Muscle layer of colon (tissue), 2 donors: ENCODE measurements around the gene FJX1.
"Not testable (repeated sequence)": the region's sequence is repeated elsewhere in the genome, so short reads cannot be mapped to it uniquely, and the experiment has no call there.

Experiments used
- H3K27ac ChIP-seq: one replicate; pipeline ENCODE4 v1.7.0; 2013; ENCODE audit warnings: low read depth, mild to moderate bottlenecking, low read length, moderate library complexity
- H3K27me3 ChIP-seq, 2 donors: one replicate each; pipeline ENCODE4 v1.7.0; 2013; ENCODE audit warnings: low read length in 2 of 2, mild to moderate bottlenecking in 2 of 2; ENCODE audit not compliant: insufficient read depth in 2 of 2, control insufficient read depth in 1 of 2
- H3K36me3 ChIP-seq: one replicate; pipeline ENCODE4 v1.7.0; 2013; ENCODE audit warnings: mild to moderate bottlenecking, low read length; ENCODE audit not compliant: insufficient read depth
- H3K4me1 ChIP-seq: one replicate; pipeline ENCODE4 v1.7.0; 2013; ENCODE audit warnings: mild to moderate bottlenecking, low read length; ENCODE audit not compliant: insufficient read depth
- H3K4me3 ChIP-seq, 2 donors: one replicate each; pipeline ENCODE4 v1.7.0; 2013; ENCODE audit warnings: low read length in 2 of 2, low read depth in 1 of 2, mild to moderate bottlenecking in 1 of 2, moderate library complexity in 1 of 2
- H3K9ac ChIP-seq: one replicate; pipeline ENCODE4 v1.7.0; 2013; ENCODE audit warnings: low read length
- H3K9me3 ChIP-seq: one replicate; pipeline ENCODE4 v1.7.0; 2013; ENCODE audit warnings: mild to moderate bottlenecking, low read length
- donor health status: abdominal sarcoma.
- donor health status: Adenocarcinoma of cecum.

The FJX1 gene

GRCh38 chr11:35635933-35636332 lies 17.7 kb downstream of the FJX1 start:
- Histone ChIP-seq H3K27me3 (peaks cover 0 to 4% of the 10 kb centered on the region in 2 donors), H3K4me3 (no peak overlapping the region), H3K36me3 (no peaks in the 10 kb centered on the region), H3K4me1 (no peaks in the 10 kb centered on the region), H3K27ac (no peak overlapping the region), H3K9ac (no peak overlapping the region), H3K9me3 (no peaks in the 10 kb centered on the region)

GRCh38 chr11:35639591-35640179 lies 21.4 kb downstream of the FJX1 start:
- no peak overlapping the region for H3K27ac ChIP-seq
- peaks cover 0 to 4% of the 10 kb centered on the region in 2 donors for H3K27me3 ChIP-seq
- no peaks in the 10 kb centered on the region for H3K9me3 ChIP-seq
- H3K9ac ChIP-seq, result no peak overlapping the region
- H3K4me1 ChIP-seq, result no peaks in the 10 kb centered on the region
- no peak overlapping the region for H3K4me3 ChIP-seq
- H3K36me3 ChIP-seq, result no peaks in the 10 kb centered on the region

GRCh38 chr11:35641171-35641897 lies 23.1 kb downstream of the FJX1 start:
- Histone ChIP-seq H3K4me1 (no peaks in the 10 kb centered on the region), H3K36me3 (no peaks in the 10 kb centered on the region), H3K9me3 (no peaks in the 10 kb centered on the region), H3K9ac (no peak overlapping the region), H3K27ac (no peak overlapping the region), H3K27me3 (peaks cover 0 to 4% of the 10 kb centered on the region in 2 donors), H3K4me3 (no peak overlapping the region)

- Histone ChIP-seq H3K27me3 (peaks cover 0 to 4% of the 10 kb centered on the region in 2 donors), H3K36me3 (no peaks in the 10 kb centered on the region), H3K9me3 (no peaks in the 10 kb centered on the region), H3K4me3 (no peak overlapping the region), H3K27ac (no peak overlapping the region), H3K4me1 (no peaks in the 10 kb centered on the region), H3K9ac (no peak overlapping the region)
These were observed 23.7 kb downstream of the FJX1 start for GRCh38 chr11:35641964-35642363.

DNA sequence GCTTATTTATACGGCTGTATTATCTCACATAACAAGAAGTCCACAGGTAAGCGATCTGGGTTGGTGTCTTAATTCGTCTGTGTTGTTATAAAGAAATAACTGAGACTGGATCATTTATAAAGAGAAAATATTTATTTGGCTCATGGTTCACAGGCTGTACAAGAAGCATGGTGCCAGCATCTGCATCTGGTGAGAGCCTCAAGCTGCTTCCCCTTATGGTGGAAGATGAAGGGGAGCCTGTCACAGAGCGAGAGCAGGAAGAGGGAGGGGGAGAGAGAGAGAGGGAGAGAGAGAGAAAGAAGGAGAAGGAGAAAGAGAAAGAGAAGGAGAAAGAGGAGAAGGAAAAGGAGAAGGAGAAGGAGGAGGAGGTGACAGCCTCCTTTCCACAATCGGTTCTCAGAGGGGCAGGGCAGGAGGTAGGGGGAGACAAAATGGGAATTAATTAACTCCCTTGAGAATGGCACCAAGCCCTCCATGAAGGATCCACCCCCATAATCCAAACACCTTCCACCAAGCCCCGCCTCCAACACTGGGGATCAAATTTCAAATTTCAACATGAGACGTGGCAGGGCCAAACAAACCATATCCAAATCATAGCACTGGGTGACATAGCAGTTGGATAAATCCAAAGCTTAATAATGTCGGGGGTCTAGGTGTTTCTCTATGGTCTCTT lies 29.3 kb downstream of the FJX1 start:
- H3K27me3 ChIP-seq, result no peaks in the 10 kb centered on the region
- no peaks in the 10 kb centered on the region for H3K9me3 ChIP-seq
- H3K4me3 ChIP-seq, result no peak overlapping the region
- H3K27ac ChIP-seq, result no peak overlapping the region
- no peaks in the 10 kb centered on the region for H3K4me1 ChIP-seq
- H3K9ac ChIP-seq, result no peak overlapping the region
- H3K36me3 ChIP-seq, result no peaks in the 10 kb centered on the region

DNA sequence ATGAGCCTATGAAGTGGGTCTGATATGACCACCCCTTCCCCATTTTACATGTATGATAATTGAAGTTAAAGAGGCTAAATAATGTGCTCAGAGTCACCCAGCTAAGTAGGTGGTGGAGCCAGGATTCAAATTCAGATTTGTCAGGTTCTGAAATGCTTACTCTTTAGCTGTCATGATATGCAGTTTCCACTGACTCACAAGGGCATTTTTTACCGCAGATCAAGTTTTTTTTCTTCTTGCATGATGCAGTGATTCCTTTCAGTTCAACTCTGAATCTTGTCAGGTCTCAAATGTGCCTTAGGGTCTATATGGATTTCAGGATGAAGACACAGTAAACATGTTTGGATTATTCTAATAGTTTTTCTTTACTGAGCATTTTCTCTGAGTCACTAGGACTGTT lies 31.7 kb downstream of the FJX1 start:
- no peak overlapping the region for H3K4me3 ChIP-seq
- H3K4me1 ChIP-seq, result no peaks in the 10 kb centered on the region
- no peaks in the 10 kb centered on the region for H3K27me3 ChIP-seq
- H3K36me3 ChIP-seq, result no peaks in the 10 kb centered on the region
- no peak overlapping the region for H3K27ac ChIP-seq
- H3K9ac ChIP-seq, result no peak overlapping the region
- H3K9me3 ChIP-seq, result no peaks in the 10 kb centered on the region

DNA sequence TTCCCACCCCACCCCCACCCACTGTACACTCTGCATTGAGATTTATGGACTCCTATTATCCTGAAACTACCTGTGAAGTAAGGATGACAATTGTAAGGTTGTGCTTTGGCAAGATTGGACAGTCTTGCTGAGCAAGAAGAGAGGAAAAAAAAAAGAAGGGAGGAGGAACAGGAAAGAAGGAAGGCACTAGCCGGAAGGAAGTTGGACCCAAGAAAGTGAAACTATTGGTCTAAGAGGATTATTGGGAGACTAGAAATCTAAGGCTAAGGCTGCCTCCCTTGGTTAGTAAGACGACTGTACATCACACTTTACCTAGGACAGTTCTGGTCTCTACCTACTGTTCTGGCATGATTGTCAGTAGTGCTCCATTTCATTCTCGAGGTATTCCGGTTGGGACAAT lies 32.2 kb downstream of the FJX1 start:
- Histone ChIP-seq H3K9me3 (no peaks in the 10 kb centered on the region), H3K36me3 (no peaks in the 10 kb centered on the region), H3K4me3 (no peak overlapping the region), H3K27ac (no peak overlapping the region), H3K4me1 (no peaks in the 10 kb centered on the region), H3K27me3 (no peaks in the 10 kb centered on the region), H3K9ac (no peak overlapping the region)

DNA sequence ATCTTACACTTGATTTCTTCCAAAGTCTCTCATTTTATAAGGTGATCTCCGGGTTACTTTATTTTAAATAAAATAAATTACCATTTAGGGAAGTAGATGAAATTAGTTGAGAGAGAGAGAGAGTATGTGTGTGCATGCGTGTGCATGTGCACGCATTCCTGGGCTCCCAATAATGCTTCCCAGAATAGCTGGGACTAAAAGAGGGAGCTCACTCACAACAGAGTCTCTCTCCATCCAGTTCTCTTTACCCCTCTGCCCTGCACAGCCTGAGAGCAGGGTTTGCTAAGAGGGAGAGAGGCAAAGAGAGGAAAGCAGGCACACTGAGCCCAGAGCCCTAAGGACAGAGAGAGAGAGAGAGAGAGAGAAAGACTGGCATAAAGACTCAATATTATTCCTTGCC lies 33.0 kb downstream of the FJX1 start:
- Histone ChIP-seq H3K9ac (no peak overlapping the region), H3K4me3 (no peak overlapping the region), H3K36me3 (no peaks in the 10 kb centered on the region), H3K27me3 (peaks cover 0 to 3% of the 10 kb centered on the region in 2 donors), H3K9me3 (no peaks in the 10 kb centered on the region), H3K27ac (no peak overlapping the region), H3K4me1 (no peaks in the 10 kb centered on the region)

DNA sequence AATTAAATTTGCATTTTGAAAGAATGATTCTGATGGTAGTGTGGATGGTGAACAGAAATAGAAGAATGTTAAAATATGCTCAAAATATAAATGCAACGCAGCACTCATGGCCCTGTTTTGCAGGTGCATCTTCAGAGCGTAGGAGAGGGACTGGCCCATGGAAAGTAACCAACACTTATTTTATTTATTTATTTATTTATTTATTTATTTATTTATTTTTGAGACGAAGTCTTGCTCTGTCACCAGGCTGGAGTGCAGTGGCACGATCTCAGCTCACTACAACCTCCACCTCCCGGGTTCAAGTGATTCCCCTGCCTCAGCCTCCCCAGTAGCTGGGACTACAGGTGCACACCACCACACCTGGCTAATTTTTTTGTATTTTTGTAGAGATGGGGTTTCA lies 34.5 kb downstream of the FJX1 start:
- H3K9me3 ChIP-seq, H3K36me3 ChIP-seq, H3K27me3 ChIP-seq, H3K9ac ChIP-seq, H3K4me3 ChIP-seq, H3K27ac ChIP-seq, H3K4me1 ChIP-seq: not testable (repeated sequence)

- Histone ChIP-seq H3K9ac (no peak overlapping the region), H3K36me3 (no peaks in the 10 kb centered on the region), H3K9me3 (no peaks in the 10 kb centered on the region)
These were observed 36.5 kb downstream of the FJX1 start for GRCh38 chr11:35654711-35655110.

GRCh38 chr11:35655254-35655653 lies 37.0 kb downstream of the FJX1 start:
- H3K27me3 ChIP-seq, result peaks cover 0 to 4% of the 10 kb centered on the region in 2 donors
- no peak overlapping the region for H3K4me3 ChIP-seq
- no peaks in the 10 kb centered on the region for H3K4me1 ChIP-seq
- H3K27ac ChIP-seq, result no peak overlapping the region
- H3K9me3 ChIP-seq, result no peaks in the 10 kb centered on the region
- no peak overlapping the region for H3K9ac ChIP-seq
- no peaks in the 10 kb centered on the region for H3K36me3 ChIP-seq

More at GRCh38 chr11:35654711-35655110, 36.5 kb downstream of the FJX1 start:
- Histone ChIP-seq H3K4me3 (no peak overlapping the region), H3K27ac (no peak overlapping the region), H3K27me3 (peaks cover 0 to 4% of the 10 kb centered on the region in 2 donors), H3K4me1 (no peaks in the 10 kb centered on the region)
